NCI-H446 (cell line): ENCODE data around the gene CSPG4.
"Not testable (repeated sequence)": the region's sequence is repeated elsewhere in the genome, so short reads cannot be mapped to it uniquely, and the experiment has no call there.

Source experiments
- DNase-seq, 2 experiments: peaks; one replicate each; lab custom pipeline; 2025; lab: John Stamatoyannopoulos, UW

Gene CSPG4

DNA sequence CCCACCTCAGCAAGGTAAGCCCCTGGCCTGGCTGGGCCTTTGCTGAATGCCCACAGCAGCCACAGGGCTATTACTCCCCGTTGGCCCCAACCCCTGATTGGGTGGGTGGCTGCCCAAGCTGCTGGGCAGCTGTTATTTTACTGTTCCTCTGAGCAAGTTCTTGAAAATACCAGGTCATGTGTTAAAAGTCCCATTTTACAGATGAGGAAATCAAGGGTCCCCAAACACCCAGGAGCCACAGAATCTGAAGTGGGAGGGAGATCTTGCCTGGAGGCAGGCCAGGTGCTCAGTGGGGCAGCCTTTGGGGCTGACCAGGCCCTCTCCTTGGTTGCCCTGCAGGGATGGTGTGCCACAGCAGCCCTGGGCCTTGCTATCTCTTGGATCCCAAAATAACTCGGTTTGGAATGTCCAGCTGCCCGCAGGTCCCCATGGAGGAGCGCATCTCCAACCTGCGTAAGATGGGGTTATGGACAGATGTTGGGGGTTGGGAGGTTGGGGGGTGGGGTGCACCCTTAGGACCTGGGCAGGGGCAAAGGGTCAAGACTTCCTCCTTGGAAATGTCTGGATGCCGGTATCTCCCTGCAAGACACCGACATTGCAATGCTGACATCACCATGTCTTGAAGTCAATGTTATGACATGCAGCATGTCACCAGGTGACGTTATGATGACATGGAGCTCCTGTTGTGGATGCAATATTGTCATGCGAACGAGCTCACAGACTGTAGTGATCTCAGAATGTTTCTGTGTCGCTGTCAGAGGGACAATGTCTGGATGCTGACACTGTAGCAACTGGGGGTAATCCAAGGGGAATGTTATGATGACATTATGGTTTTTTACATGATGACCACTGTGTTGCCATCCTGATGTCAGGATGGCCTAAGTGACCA, 13.3 kb upstream of the CSPG4 start:
- no peak for DNase-seq

GRCh38 chr15:75725006-75725718, 12.5 kb upstream of the CSPG4 start:
- DNase-seq, result no peak

DNA sequence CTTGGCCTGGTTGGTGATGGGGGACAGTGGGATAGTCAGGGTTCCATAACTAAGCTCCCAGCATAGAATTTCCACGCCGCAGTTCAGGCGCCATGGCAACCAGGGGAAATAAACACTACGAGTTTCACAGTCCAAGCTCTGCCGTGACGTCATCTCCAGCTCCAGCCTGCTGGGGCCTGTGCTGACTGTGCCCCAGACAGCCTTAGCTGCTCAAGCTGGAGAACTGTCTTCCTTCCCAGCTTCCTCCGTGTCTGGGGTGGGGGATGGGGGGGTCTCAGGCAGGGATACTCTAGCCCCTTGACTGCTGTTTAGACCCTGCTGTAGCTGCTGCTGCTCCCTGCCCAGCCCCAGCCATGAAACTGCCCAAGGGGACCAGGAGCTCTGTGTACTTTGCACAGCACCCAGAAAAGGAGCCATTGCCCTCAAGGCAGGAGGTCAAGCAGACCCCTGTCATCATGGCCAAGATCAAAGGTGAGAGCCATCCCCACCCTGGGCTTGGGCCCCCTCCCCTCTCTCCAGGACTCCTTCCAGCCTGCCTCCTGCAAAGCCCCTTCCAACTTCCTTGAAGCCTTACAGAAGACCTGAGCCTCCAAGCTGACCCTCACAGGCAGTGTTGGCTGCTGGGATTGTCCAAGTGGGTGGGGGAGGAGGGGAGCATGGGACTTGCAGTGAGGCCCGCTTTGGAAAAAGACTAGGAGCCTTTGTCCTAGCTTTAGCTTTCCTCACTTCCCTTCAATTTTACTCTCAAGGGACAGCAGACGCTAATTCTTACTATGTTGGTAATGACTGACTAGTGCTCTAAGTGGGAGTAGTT, 11.4 kb upstream of the CSPG4 start:
- peak in 1 of 2 experiments; percentile 61 for DNase-seq

- no peak for DNase-seq
Measured at GRCh38 chr15:75723171-75723846, 10.7 kb upstream of the CSPG4 start.

DNA sequence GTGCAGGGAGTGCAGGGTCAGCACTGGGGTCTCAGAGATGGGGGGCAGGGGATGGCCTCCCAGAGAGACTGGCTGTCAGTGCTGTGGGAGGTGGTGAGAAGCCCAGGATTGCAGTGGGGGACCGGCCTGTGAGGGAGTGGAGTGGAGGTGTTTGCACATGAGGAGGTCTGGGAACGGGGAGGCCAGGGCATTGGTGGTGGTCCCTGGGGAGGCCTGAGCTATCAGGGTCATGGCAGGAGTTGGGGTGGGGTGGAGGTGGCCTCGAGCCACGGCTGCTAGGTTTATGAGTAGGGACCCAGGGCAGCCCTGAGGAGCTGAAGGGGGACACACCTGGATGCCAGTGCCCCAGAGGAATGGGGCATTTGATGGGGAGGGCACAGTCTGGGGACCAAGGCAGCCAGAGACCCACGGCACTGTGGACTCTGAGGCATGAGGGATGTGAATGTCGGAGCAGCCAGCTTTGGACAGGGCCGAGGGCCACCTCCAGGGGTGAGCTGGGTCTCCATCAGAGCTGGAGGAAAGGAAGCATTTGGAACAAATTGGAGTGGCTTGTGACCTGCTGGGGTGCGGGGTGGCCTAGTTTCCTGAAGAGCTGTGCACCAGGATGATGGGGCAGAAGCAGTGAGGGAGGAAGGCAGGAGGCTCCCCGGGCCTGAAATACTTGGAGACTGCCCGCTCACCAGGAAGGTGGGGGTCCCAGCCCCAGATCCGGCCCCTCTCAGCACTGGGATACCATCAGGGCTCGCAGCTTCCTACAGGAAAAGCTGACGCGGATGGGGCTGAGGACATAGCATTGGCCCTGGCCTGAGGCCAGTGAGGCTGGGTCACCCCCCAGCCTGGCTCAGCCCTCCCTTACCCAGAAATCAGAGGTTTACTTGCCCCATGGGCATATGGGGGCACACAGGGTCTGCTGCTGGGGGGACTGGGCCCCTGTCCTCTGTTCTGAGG, 9.5 kb upstream of the CSPG4 start:
- DNase-seq, result no peak

DNA sequence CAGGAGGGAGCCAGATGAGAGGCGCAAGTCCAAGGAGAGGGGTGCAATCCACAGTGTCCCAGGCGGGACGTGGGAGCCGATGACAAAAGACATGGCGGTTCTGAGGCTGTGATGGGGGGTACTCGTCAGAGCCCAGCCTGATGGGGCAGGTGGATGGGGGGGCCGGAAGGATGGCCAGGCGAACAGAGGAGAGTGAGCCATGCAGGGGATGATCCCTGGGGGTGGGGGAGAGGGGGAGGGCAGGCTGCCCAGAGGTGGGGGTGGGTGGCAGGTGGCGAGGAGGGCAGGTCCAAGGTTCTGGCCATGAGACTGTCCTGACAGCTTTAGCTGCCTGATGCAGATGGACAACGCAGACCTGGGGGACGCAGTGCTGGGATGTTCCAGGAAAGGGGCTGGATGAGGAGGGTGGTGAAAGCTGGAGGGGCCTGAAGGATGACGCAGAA, 8.9 kb upstream of the CSPG4 start:
- no peak for DNase-seq

DNA sequence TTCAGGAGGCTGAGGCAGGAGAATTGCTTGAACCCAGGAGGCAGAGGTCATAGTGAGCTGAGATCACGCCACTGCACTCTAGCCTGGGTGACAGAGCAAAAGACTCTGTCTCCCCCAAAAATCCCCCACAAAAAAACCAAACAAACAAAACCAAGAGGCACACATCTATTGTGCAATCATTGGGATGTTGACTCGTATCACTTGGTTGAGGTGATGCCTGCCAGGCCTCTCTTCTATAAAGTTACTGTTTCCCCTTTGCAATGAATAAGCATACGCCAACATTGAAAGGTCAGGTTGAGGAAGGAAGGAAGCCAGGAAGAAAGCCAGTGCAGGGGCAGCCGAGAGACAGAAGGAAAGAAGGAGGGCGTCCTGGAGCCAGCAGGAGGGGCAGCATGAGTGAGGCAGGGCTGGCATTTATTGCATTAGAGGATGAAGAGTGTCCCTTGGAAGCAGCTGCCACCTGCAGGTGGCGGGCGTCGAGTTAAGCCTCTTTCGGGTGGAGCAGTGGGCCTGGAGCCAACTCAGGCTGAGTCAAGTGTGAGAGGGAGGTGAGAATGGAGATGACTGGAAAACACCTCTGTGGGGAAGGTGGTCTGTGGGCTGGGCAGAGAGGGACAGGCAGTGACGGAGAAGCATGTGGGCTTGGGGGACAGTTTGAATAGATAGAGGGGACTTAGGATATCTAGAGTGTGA, 8.3 kb upstream of the CSPG4 start:
- DNase-seq, result peak in 1 of 2 experiments; percentile 43

DNA sequence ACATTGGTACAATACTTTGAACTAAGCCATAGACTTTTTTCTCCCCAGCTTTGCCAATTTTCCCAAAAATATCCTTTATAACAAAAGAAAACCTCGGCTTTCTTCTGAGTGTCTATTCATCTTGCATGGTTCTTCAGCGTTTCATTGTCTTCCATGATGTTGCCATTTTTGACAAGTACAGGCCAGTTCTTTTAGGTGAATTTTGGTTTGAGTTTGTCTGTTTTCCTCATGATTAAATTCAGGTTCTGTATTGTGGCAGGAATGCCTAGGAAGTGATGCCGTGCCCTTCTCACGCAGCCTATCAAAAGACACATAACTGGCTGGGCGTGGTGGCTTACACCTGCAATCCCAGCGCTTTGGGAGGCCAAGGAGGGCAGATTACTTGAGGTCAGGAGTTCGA, 7.6 kb upstream of the CSPG4 start:
- no peak for DNase-seq

GRCh38 chr15:75718328-75718727, 5.7 kb upstream of the CSPG4 start:
- DNase-seq, result no peak

GRCh38 chr15:75717001-75717400, 4.4 kb upstream of the CSPG4 start:
- DNase-seq, result not testable (repeated sequence)

GRCh38 chr15:75716249-75716950, 3.8 kb upstream of the CSPG4 start:
- DNase-seq, result not testable (repeated sequence)

GRCh38 chr15:75715312-75715832, 2.7 kb upstream of the CSPG4 start:
- not testable (repeated sequence) for DNase-seq

- no peak for DNase-seq
Measured at GRCh38 chr15:75714195-75714594, 1.5 kb upstream of the CSPG4 start.

- peak in 1 of 2 experiments; percentile 36 for DNase-seq
Measured at GRCh38 chr15:75713338-75713895, 769 bp upstream of the CSPG4 start.

- not testable (repeated sequence) for DNase-seq
Measured at GRCh38 chr15:75711495-75711894, 1.2 kb downstream of the CSPG4 start.

GRCh38 chr15:75710874-75711273, 1.8 kb downstream of the CSPG4 start:
- DNase-seq, result not testable (repeated sequence)

DNA sequence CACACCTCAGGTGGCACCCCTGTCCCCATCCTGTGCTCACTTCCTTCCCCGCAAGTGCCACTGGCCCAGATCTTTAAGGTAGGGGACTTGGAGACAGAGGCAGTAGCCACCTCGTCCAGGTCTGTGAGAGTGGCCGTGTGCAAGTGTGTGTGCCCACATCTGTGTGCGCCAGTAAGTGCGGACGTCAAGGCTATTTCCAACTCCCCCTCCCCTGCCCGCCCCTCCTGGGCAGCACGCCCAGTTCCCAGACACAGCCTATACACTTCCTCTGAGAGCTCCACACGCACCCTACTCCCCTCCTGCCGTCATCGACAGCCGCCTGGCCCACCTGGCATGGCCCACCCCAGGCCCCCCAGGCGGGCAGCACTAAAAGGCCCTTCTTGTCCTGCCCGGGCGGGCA, 3.2 kb downstream of the CSPG4 start:
- DNase-seq, result peak in 1 of 2 experiments; percentile 22

DNA sequence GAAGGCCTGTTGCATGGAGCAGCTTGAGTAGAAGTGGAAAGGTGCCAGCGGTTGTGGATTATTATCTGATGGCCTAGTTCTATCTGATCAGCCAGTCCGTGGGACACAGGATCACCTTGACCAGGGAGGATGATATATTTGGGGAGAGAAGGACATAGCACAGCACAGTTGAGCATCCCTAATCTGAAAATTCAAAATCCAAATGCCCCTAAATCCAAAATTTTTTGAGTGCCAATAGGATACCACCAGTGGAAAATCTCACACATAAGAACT, 6.0 kb downstream of the CSPG4 start:
- DNase-seq, result no peak
